NCI-H1417 (cell line): ENCODE results near the gene DNM1L.

Experiments used
- DNase-seq, 3 experiments: peaks; one replicate each; lab custom pipeline; 2025; lab: John Stamatoyannopoulos, UW

DNM1L gene

GRCh38 chr12:32756476-32757066 lies 77.5 kb downstream of the DNM1L start:
- DNase-seq: peak in 1 of 3 experiments; percentile 69

GRCh38 chr12:32757157-32757556 lies 78.1 kb downstream of the DNM1L start:
- DNase-seq: no peak

- no peak for DNase-seq
Observed at GRCh38 chr12:32761716-32762115, 82.6 kb downstream of the DNM1L start.

- no peak for DNase-seq
Observed at GRCh38 chr12:32765906-32766305, 86.8 kb downstream of the DNM1L start.

GRCh38 chr12:32768518-32768917 lies 89.4 kb downstream of the DNM1L start:
- no peak for DNase-seq

GRCh38 chr12:32770141-32770540 lies 91.0 kb downstream of the DNM1L start:
- DNase-seq: no peak

- no peak for DNase-seq
Observed at GRCh38 chr12:32773691-32774090, 94.6 kb downstream of the DNM1L start.

GRCh38 chr12:32776258-32776657 lies 97.2 kb downstream of the DNM1L start:
- DNase-seq: no peak

- no peak for DNase-seq
Observed at GRCh38 chr12:32777159-32777558, 98.1 kb downstream of the DNM1L start.

- no peak for DNase-seq
Observed at GRCh38 chr12:32777691-32778175, 98.6 kb downstream of the DNM1L start.

GRCh38 chr12:32780071-32780470 lies 101.0 kb downstream of the DNM1L start:
- DNase-seq: no peak

- DNase-seq: no peak
Observed at GRCh38 chr12:32783029-32783428, 103.9 kb downstream of the DNM1L start.

GRCh38 chr12:32785557-32785956 lies 106.5 kb downstream of the DNM1L start:
- no peak for DNase-seq

- no peak for DNase-seq
Observed at GRCh38 chr12:32788405-32788804, 109.3 kb downstream of the DNM1L start.

GRCh38 chr12:32789446-32789845 lies 110.3 kb downstream of the DNM1L start:
- DNase-seq: no peak

- DNase-seq: no peak
Observed at GRCh38 chr12:32789916-32790315, 110.8 kb downstream of the DNM1L start.

- no peak for DNase-seq
Observed at GRCh38 chr12:32794281-32794680, 115.2 kb downstream of the DNM1L start.
